ENCODE data around the gene YKT6. TPM values are rescaled to one million over a fixed set of nuclear protein-coding genes. Genes with fewer than 3 reads are reported as not detected.
"Not testable (repeated sequence)": the region's sequence is repeated elsewhere in the genome, so short reads cannot be mapped to it uniquely, and the experiment has no call there.

The YKT6 gene
- total and polyA plus RNA-seq, 2 of the 8 experiments (the other 6 are each of a cell fraction or from before 2014, with no cell fraction given), result 75.3 to 103 TPM

DNA sequence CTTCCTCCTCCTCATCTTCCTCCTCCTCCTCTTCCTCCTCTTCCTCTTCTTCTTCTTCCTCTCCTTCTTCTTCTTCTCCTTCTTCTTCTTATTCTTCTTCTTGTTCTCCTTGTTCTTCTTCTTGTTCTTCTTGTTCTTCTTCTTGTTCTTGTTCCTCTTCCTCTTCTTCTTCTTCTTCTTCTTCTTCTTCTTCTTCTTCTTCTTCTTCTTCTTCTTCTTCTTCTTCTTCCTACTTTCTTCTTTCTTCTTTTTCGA is 26.2 kb upstream of the YKT6 start:
- not testable (repeated sequence) for H4K91ac ChIP-seq (replicated peaks; ENCODE audit: insufficient read length, low read length); H2AK5ac ChIP-seq (ENCODE audit: low read depth, low read length); H3K18ac ChIP-seq (ENCODE audit: extremely low read depth, low read length); H3K36me3 ChIP-seq (ENCODE audit: control insufficient read depth in 2 of 4, insufficient read depth in 4 of 4, low read length in 3 of 4); H2BK15ac ChIP-seq (ENCODE audit: low read length); H3K23me2 ChIP-seq (ENCODE audit: low read depth, low read length); H2BK120ac ChIP-seq (replicated peaks; ENCODE audit: low read depth, low read length); H2BK20ac ChIP-seq (ENCODE audit: low read length); H3K9ac ChIP-seq (replicated peaks in 1 of 4; ENCODE audit: extremely low read depth in 1 of 4, low read depth in 3 of 4, low read length in 3 of 4); H4K20me1 ChIP-seq (replicated peaks in 1 of 2; ENCODE audit: control insufficient read depth in 1 of 2, insufficient read depth in 2 of 2, low read length in 2 of 2); H3K9me3 ChIP-seq (ENCODE audit: insufficient read depth in 2 of 2, low read depth in 1 of 2, low read length in 1 of 2); H3K4me1 ChIP-seq (replicated peaks in 1 of 4; ENCODE audit: control insufficient read depth in 3 of 4, insufficient read depth in 4 of 4, low read length in 3 of 4); H3K56ac ChIP-seq (replicated peaks; ENCODE audit: insufficient read length, low read depth, low read length); H3K23ac ChIP-seq (ENCODE audit: insufficient read length); H3K79me2 ChIP-seq (ENCODE audit: control insufficient read depth in 1 of 2, insufficient read depth in 2 of 2, low read length in 2 of 2); H3K4me3 ChIP-seq (ENCODE audit: extremely low read depth in 1 of 4, insufficient read depth in 2 of 4, low read depth in 3 of 4, low read length in 4 of 4); H2BK5ac ChIP-seq (ENCODE audit: low read depth, low read length); H4K5ac ChIP-seq (ENCODE audit: insufficient read length, low read depth, low read length); FAIRE-seq; H4K8ac ChIP-seq (ENCODE audit: extremely low read depth, insufficient read depth, low read length); H2BK12ac ChIP-seq (ENCODE audit: low read depth, low read length); H3K79me1 ChIP-seq (ENCODE audit: low read depth, low read length); H2AFZ ChIP-seq (ENCODE audit: low read length); H3K27ac ChIP-seq (ENCODE audit: low read depth, low read length); H3K27me3 ChIP-seq (replicated peaks in 1 of 4; ENCODE audit: control insufficient read depth in 3 of 4, extremely low read depth in 1 of 4, insufficient read depth in 3 of 4, low read length in 3 of 4); DNase-seq (ENCODE audit: low read depth in 1 of 2, low spot score in 2 of 2); H3K4ac ChIP-seq (replicated peaks; ENCODE audit: insufficient read length, low read depth, low read length); H3K4me2 ChIP-seq (ENCODE audit: insufficient read depth in 1 of 2, low read depth in 2 of 2, low read length in 2 of 2); H3K14ac ChIP-seq (ENCODE audit: insufficient read length)
- 67% methylated on average over 1 of the region's 1 CpG; no CpG with 5 or more reads in 1 of the 2 experiments for WGBS, 2 experiments (ENCODE audit: extremely low coverage in 1 of 2, insufficient coverage in 1 of 2, insufficient read length in 1 of 2, insufficient replicate concordance in 2 of 2, low coverage in 1 of 2, low lambda C conversion rate in 2 of 2, missing lambda C conversion rate in 1 of 2)
- POLR2A ChIA-PET (ENCODE audit: partially characterized antibody), result interaction anchor here (0.9 kb wide), 1 partner anchor 49 kb away, joined by 3 read pairs; no protein-coding TSS in a partner anchor
- CTCF ChIA-PET (ENCODE audit: partially characterized antibody), result interaction anchor here (0.9 to 2.1 kb wide), 3 partner anchors 10 to 43 kb away, joined by 3 to 7 read pairs (median 3); no protein-coding TSS in a partner anchor

All from H1 (cell line).